Measurements from ENCODE around the gene SPATA18. TPM values are rescaled to one million over a fixed set of nuclear protein-coding genes. Genes with fewer than 3 reads are reported as not detected.
"Not testable (repeated sequence)": the region's sequence is repeated elsewhere in the genome, so short reads cannot be mapped to it uniquely, and the experiment has no call there.

The SPATA18 gene
- total RNA-seq, 1 donor from 2014 or later, result 0.32 TPM

DNA sequence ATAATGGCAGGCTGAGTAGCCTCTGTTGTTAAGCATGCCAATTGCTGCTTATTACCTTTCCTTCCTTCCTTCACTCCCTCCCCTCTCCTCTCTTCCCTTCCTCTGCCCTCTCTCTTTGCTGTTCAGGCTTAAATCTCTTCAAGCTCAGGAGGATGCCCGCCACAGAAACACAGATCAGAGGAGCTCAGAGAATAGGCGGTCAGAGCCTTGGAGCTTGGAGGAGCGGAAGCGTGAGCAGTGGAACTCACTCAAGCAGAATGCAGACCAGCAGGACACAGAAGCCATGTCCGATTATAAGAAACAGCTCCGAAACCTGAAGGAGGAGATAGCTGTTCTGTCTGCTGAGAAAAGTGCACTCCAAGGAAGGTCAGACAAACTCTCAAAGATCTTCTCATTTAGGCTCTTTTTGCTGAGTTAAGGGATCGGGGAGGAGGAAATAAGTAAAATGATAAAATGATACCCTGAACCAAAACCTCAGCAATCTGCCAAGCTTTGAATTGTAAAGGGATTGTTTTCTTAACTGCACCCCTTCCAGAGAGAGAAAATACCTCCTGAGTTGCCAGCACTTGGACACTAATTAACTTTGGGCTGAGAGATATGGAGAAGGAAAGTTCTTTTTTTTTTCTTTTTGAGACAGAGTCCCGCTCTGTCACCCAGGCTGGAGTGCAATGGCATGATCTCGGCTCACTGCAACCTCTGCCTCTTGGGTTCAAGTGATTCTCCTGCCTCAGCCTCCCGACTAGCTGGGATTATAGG, 20.9 kb downstream of the SPATA18 start:
- Histone ChIP-seq H3K9me3 (no peaks in the 10 kb centered on the region), H3K4me3 (no peak overlapping the region), H3K4me1 (no peaks in the 10 kb centered on the region), H3K27me3 (no peaks in the 10 kb centered on the region), H3K36me3 (no peaks in the 10 kb centered on the region), H3K27ac (no peak overlapping the region)
- intact Hi-C loops (cut with DNase I), result no loop called here
- TF ChIP-seq, protein P1, sequence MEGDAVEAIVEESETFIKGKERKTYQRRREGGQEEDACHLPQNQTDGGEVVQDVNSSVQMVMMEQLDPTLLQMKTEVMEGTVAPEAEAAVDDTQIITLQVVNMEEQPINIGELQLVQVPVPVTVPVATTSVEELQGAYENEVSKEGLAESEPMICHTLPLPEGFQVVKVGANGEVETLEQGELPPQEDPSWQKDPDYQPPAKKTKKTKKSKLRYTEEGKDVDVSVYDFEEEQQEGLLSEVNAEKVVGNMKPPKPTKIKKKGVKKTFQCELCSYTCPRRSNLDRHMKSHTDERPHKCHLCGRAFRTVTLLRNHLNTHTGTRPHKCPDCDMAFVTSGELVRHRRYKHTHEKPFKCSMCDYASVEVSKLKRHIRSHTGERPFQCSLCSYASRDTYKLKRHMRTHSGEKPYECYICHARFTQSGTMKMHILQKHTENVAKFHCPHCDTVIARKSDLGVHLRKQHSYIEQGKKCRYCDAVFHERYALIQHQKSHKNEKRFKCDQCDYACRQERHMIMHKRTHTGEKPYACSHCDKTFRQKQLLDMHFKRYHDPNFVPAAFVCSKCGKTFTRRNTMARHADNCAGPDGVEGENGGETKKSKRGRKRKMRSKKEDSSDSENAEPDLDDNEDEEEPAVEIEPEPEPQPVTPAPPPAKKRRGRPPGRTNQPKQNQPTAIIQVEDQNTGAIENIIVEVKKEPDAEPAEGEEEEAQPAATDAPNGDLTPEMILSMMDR (IDR thresholded peaks at IDR 0.05), result no peak
- no peak for DNase-seq (ENCODE audit: low spot score in 2 of 2)

GRCh38 chr4:52076731-52077130, 25.6 kb downstream of the SPATA18 start:
- H3K36me3 ChIP-seq, result no peaks in the 10 kb centered on the region
- H3K27me3 ChIP-seq, result no peaks in the 10 kb centered on the region
- TF ChIP-seq, protein P1 (IDR thresholded peaks at IDR 0.05), result no peak
- no peaks in the 10 kb centered on the region for H3K4me1 ChIP-seq
- H3K27ac ChIP-seq, result no peak overlapping the region
- no peak for DNase-seq (ENCODE audit: low spot score in 2 of 2)
- no peak overlapping the region for H3K4me3 ChIP-seq
- H3K9me3 ChIP-seq, result no peaks in the 10 kb centered on the region
- intact Hi-C loops (cut with DNase I), result no loop called here

- intact Hi-C loops (cut with DNase I), result no loop called here
- Histone ChIP-seq H3K27ac (no peak overlapping the region), H3K9me3 (no peaks in the 10 kb centered on the region), H3K27me3 (no peaks in the 10 kb centered on the region), H3K4me3 (no peak overlapping the region), H3K36me3 (no peaks in the 10 kb centered on the region), H3K4me1 (no peaks in the 10 kb centered on the region)
- TF ChIP-seq, protein P1 (IDR thresholded peaks at IDR 0.05), result no peak
- no peak for DNase-seq (ENCODE audit: low spot score in 2 of 2)
These were observed 28.6 kb downstream of the SPATA18 start for GRCh38 chr4:52079659-52080058.

- TF ChIP-seq, protein P1 (IDR thresholded peaks at IDR 0.05), result no peak
- no peaks in the 10 kb centered on the region for H3K4me1 ChIP-seq
- H3K9me3 ChIP-seq, result no peaks in the 10 kb centered on the region
- no peak overlapping the region for H3K4me3 ChIP-seq
- intact Hi-C loops (cut with DNase I), result no loop called here
- DNase-seq (ENCODE audit: low spot score in 2 of 2), result no peak
- no peak overlapping the region for H3K27ac ChIP-seq
- H3K36me3 ChIP-seq, result no peaks in the 10 kb centered on the region
- H3K27me3 ChIP-seq, result no peaks in the 10 kb centered on the region
These were observed 30.1 kb downstream of the SPATA18 start for GRCh38 chr4:52081216-52081615.

DNA sequence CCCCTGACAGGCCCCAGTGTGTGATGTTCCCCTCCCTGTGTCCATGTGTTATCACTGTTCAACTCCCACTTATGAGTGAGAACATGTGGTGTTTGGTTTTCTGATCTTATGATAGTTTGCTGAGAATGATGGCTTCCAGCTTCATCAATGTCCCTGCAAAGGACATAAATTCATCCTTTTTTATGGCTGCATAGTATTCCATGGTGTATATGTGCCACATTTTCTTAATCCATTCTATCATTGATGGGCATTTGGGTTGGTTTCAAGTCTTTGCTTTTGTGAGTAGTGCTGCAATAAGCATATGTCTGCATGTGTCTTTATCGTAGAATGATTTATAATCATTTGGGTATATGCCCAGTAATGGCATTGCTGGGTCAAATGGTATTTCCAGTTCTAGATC, 35.3 kb downstream of the SPATA18 start:
- intact Hi-C loops (cut with DNase I); H3K9me3 ChIP-seq; H3K4me1 ChIP-seq; H3K4me3 ChIP-seq; H3K36me3 ChIP-seq; DNase-seq (ENCODE audit: low spot score in 2 of 2); H3K27me3 ChIP-seq; H3K27ac ChIP-seq: not testable (repeated sequence)

- Histone ChIP-seq H3K36me3 (no peaks in the 10 kb centered on the region), H3K4me1 (no peaks in the 10 kb centered on the region), H3K27me3 (no peaks in the 10 kb centered on the region), H3K4me3 (no peak overlapping the region), H3K9me3 (no peaks in the 10 kb centered on the region), H3K27ac (no peak overlapping the region)
- no peak for DNase-seq (ENCODE audit: low spot score in 2 of 2)
- TF ChIP-seq, protein P1 (IDR thresholded peaks at IDR 0.05), result no peak
- intact Hi-C loops (cut with DNase I), result no loop called here
These were observed 40.7 kb downstream of the SPATA18 start for GRCh38 chr4:52091801-52092200.

All from ascending aorta (tissue), 2 donors.